Lower leg skin (tissue), 4 donors: ENCODE results near the gene UBAC2. TPM values are rescaled to one million over a fixed set of nuclear protein-coding genes. Genes with fewer than 3 reads are reported as not detected.

Experiments
- DNase-seq, 2 donors: peaks; one replicate each; pipeline ENCODE4 v3.0.0-alpha.2; 2019; ENCODE audit warnings: low spot score in 2 of 2
- H3K4me3 ChIP-seq: fragments of 200-600 bp; sonication (generic); 2 replicates; pipeline ENCODE4 v1.5.1; 2017; ENCODE audit warnings: mild to moderate bottlenecking, low read depth; ENCODE audit not compliant: poor library complexity, severe bottlenecking
- POLR2A ChIP-seq, 2 donors: fragments of 450-650 bp; IDR thresholded peaks; one replicate each; pipeline ENCODE4 v1.6.1; 2016 to 2017; ENCODE audit warnings: antibody characterized with exemption in 2 of 2, mild to moderate bottlenecking in 1 of 2, moderate library complexity in 1 of 2
- WGBS, 2 donors: methylation state at CpG; one replicate each; pipeline ENCODE4 v1.1.5; 2018; 5-methylcytosine and 5-hydroxymethylcytosine counted together
- intact Hi-C: fragments of 100-400 bp; cut with DNase I; formaldehyde crosslinking; loops from one replicate; pipeline ENCODE4 v1.15.0; 2023; ENCODE audit warnings: low total_unique reads
- total RNA-seq, 4 donors: library from RNA; depleted of rRNA; stranded (reverse); fragments of >200 nt; gene quantifications; one replicate each; pipeline ENCODE4 v1.1.0, GENCODE V29; 2016
- TF ChIP-seq, protein P1 (sequence below), 3 donors: fragments of 450-650 bp; IDR thresholded peaks; one replicate each; pipeline ENCODE4 v1.5.1; 2016; ENCODE audit warnings: antibody characterized with exemption in 3 of 3, mild to moderate bottlenecking in 3 of 3, moderate library complexity in 2 of 3

Gene UBAC2
- total RNA-seq, 4 donors from 2014 or later, result 94.8 to 125 (median 106) TPM

- no peak for TF ChIP-seq POLR2A (IDR thresholded peaks at IDR 0.05)
- TF ChIP-seq, protein P1, sequence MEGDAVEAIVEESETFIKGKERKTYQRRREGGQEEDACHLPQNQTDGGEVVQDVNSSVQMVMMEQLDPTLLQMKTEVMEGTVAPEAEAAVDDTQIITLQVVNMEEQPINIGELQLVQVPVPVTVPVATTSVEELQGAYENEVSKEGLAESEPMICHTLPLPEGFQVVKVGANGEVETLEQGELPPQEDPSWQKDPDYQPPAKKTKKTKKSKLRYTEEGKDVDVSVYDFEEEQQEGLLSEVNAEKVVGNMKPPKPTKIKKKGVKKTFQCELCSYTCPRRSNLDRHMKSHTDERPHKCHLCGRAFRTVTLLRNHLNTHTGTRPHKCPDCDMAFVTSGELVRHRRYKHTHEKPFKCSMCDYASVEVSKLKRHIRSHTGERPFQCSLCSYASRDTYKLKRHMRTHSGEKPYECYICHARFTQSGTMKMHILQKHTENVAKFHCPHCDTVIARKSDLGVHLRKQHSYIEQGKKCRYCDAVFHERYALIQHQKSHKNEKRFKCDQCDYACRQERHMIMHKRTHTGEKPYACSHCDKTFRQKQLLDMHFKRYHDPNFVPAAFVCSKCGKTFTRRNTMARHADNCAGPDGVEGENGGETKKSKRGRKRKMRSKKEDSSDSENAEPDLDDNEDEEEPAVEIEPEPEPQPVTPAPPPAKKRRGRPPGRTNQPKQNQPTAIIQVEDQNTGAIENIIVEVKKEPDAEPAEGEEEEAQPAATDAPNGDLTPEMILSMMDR (IDR thresholded peaks at IDR 0.05), result no peak
- no peak for DNase-seq
- WGBS, 2 donors, result 44 to 86% methylated on average over 12 of the region's 12 CpGs
- intact Hi-C loops, result no loop called here
- H3K4me3 ChIP-seq, result no peak overlapping the region
Measured at GRCh38 chr13:99190147-99190985, 10.3 kb upstream of the UBAC2 start.

DNA sequence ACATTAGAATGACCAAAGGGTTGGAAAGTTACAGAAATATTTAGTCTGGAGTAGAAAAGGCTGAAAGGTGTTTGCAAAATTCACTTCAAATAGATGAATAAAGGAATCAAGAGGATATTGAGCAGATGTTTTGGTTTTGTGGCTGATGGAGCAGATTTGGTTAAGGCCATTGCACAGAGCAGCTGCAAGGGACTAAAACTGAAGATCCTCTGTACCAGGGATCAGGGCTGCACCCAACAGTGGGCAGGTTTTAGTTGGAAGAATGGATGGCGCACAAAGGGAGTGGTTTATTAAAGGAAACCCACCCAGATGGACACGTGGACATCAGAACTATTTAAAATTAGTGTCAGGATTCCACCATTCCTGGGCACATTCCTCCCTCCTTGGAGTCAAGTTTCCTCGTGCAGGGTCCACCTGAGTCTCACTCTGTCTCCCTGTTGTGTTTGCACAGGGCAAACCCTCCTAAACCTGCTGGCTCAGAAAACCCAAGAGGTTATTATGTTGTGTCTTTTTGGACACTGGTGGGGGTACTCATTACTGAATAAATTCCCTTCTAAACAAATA lies 9.2 kb upstream of the UBAC2 start:
- intact Hi-C loops, result no loop called here
- H3K4me3 ChIP-seq, result no peak overlapping the region
- 51 to 53% methylated on average over 3 of the region's 3 CpGs for WGBS, 2 donors
- TF ChIP-seq POLR2A (IDR thresholded peaks at IDR 0.05), result no peak
- TF ChIP-seq, protein P1 (IDR thresholded peaks at IDR 0.05), result no peak
- no peak for DNase-seq

DNA sequence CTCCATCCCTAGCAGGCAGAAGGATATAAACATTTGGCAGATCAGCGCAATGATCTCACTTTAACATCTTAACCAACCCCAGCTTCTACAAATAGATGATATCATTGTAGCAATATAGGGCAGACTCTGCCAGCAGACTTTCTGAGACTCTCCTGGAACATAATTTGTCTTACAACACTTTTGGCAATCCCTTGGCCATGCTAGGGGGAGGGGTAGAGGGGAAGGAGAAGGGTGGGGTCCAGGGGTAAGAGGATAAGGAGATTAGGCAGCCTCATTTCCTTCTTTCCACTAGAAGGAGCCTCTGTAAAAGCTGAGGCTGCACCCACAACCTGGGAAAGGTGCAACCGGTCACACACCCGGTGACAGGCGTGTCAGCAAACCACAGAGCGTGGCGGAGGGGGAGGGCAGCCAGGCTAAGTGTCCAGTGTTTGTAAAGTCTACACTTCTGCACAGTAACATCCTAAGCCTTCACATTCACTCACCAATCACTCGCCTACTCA lies 8.7 kb upstream of the UBAC2 start:
- no peak overlapping the region for H3K4me3 ChIP-seq
- 54 to 69% methylated on average over 7 of the region's 7 CpGs for WGBS, 2 donors
- TF ChIP-seq POLR2A (IDR thresholded peaks at IDR 0.05), result no peak
- TF ChIP-seq, protein P1 (IDR thresholded peaks at IDR 0.05), result no peak
- peak; percentile 66 to 81 for DNase-seq
- intact Hi-C loops, result no loop called here

- TF ChIP-seq, protein P1 (IDR thresholded peaks at IDR 0.05), result no peak
- TF ChIP-seq POLR2A (IDR thresholded peaks at IDR 0.05), result no peak
- no peak for DNase-seq
- intact Hi-C loops, result no loop called here
- H3K4me3 ChIP-seq, result no peak overlapping the region
Measured at GRCh38 chr13:99192480-99192879, 8.2 kb upstream of the UBAC2 start.

DNA sequence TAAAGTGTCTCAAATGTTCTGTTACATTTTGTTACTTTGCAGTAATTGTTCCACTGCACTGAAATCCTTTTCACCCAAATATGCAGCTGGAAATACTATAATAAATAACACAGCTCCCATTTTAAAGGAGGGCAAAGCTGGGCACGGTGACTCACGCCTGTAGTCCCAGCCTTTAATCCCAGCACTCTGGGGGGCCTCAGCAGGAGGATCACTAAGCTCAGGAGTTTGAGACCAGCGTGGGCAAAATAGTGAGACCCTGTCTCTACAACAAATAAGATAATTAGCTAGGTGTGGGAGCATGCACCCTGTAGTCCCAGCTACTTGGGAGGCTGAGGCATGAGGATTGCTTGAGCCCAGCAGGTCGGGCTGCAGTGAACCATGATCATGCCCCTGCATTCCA lies 7.5 kb upstream of the UBAC2 start:
- 66 to 71% methylated on average over 4 of the region's 4 CpGs for WGBS, 2 donors
- intact Hi-C loops, result no loop called here
- H3K4me3 ChIP-seq, result no peak overlapping the region
- TF ChIP-seq, protein P1 (IDR thresholded peaks at IDR 0.05), result no peak
- TF ChIP-seq POLR2A (IDR thresholded peaks at IDR 0.05), result no peak
- DNase-seq, result peak; percentile 12 to 31
